ENCODE results near the gene NFATC2. TPM values are rescaled to one million over a fixed set of nuclear protein-coding genes. Genes with fewer than 3 reads are reported as not detected.

NFATC2 gene
- total RNA-seq, 1 donor, result 0.36 TPM

DNA sequence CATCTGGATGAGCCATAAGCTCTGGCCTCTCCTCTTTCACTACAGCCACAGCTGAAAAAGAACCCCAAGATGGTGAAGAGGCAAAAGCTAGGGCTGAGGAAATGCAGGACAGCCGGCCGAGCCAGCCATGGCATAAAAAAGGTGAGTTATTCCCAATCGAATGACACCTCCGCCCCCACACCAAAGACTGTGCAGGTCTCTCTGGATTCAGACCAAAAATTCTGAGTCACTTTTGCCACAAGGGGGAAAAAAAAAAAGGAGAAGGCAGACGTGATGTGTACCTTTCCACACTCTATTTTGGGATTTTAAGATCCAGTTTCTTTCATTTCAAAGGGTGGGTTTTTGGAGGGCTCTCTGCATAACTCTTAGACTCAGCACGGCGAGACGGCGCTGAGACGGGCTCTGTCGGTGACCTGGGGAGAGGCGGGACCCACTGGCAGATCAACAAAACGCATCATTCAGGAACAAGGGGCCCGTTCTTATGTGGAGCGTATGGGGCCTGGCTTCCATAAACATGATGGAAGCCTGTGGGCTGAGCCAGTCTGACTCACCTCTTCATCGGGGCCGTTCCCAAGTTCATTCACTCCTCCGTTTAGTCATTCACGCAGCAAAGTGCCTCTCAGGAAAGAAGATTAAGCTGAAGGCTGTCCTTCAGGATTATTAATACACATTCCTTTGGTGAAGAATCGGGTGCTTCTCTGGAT is 54.8 kb downstream of the NFATC2 start:
- H3K4me3 ChIP-seq (ENCODE audit: low read depth, low read length), result no peak overlapping the region
- no peak for TF ChIP-seq CTCF (IDR thresholded peaks at IDR 0.05; ENCODE audit: insufficient read depth, low read length)
- DNase-seq (ENCODE audit: low read depth), result peak; percentile 38

- no peak for TF ChIP-seq CTCF (IDR thresholded peaks at IDR 0.05; ENCODE audit: insufficient read depth, low read length)
- DNase-seq (ENCODE audit: low read depth), result no peak
Measured at GRCh38 chr20:51487076-51487475, 55.4 kb downstream of the NFATC2 start.

DNA sequence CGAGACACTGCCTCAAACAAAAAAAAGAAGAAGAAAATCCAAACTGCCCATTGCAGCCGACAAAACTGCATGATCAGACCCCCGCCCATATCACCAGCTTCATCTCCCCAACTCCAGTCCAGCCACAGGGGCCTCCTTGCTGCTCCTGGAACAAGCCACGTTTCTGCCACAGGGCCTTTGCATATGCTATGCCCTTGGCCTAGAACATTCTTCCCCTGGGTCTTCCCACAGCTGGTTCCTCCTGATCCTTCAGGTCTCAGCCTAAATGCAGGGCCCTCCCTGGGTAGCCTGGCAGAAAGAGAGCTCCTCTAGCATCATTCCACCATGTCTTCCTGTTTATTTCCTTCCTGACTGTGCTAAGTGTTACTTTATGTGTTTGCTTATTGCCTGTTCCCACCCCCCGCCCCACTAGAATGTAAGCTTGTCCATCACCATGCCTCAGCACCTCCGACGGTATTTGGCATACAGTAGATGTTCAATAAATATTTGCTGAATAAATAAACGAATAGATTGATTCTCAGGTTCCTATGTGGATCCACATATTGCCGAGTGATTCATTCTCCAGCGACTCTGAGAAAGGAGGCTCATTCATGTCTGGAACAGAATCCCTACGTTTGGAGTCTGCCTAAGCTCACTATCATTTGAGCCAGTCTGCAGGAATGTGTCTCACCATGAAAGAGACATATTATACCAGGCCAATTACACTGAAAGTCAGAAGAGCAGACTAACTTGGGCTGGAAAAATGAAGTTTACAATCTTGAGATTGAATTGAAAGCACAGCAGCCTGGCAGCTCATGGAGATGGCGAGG is 56.1 kb downstream of the NFATC2 start:
- DNase-seq (ENCODE audit: low read depth), result peak; percentile 26
- no peak overlapping the region for H3K4me3 ChIP-seq (ENCODE audit: low read depth, low read length)
- no peak for TF ChIP-seq CTCF (IDR thresholded peaks at IDR 0.05; ENCODE audit: insufficient read depth, low read length)

More at GRCh38 chr20:51487076-51487475, 55.4 kb downstream of the NFATC2 start:
- no peak overlapping the region for H3K4me3 ChIP-seq (ENCODE audit: low read depth, low read length)

DNA sequence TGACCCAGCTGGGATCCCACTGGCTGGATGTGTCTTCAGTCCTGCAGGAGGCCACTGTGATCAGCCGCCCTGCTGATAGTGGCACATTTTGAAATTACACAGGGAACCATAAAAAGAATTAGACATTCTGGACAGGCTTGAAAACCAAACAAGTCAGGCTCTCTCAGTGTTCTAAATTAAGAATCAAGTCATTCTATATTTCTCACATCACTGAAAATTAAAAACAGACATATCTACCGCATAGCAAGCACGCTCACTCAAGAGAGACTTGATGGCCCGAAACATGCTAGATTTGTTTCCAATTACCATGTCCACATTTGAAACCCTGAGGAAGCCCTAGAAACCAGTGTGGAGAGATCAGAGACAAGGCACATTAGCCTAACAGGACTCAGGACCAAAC is 57.7 kb downstream of the NFATC2 start:
- TF ChIP-seq CTCF (IDR thresholded peaks at IDR 0.05; ENCODE audit: insufficient read depth, low read length), result no peak
- DNase-seq (ENCODE audit: low read depth), result no peak

GRCh38 chr20:51484141-51484815 is 58.2 kb downstream of the NFATC2 start:
- no peak for TF ChIP-seq CTCF (IDR thresholded peaks at IDR 0.05; ENCODE audit: insufficient read depth, low read length)
- DNase-seq (ENCODE audit: low read depth), result no peak
- no peak overlapping the region for H3K4me3 ChIP-seq (ENCODE audit: low read depth, low read length)

More for the DNA sequence above, 57.7 kb downstream of the NFATC2 start:
- no peak overlapping the region for H3K4me3 ChIP-seq (ENCODE audit: low read depth, low read length)

DNA sequence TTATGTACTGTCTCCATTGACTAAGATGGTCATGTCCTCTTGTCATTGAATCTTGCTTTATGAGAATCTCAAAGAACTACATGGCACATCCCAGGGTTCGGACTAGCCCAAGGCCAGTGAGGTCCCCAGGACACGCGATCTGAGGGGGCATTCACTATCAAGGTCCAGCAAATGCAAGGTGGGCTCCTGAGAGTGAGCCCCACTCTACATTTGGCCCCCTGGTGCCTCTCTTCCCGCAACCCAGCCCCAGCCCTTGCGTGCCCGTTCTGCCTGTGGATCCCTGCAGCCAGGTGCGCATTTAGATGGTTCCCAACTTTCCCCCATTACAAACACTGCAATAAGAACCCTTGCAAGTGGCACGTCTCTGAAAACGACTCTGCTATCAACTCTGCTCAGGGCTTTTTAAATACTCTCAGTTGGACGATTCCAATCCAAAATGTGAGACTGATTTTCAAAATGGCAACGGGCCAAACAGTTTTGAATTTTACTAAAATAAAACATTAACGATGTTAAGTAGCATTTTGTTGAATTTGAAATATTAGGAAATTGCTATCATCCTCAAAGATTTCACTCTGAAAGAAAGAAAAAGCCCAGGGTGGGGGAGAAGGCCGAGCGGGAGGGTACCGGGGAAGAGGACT is 59.6 kb downstream of the NFATC2 start:
- no peak for TF ChIP-seq CTCF (IDR thresholded peaks at IDR 0.05; ENCODE audit: insufficient read depth, low read length)
- no peak overlapping the region for H3K4me3 ChIP-seq (ENCODE audit: low read depth, low read length)
- DNase-seq (ENCODE audit: low read depth), result no peak
